Endothelial cell of umbilical vein (primary cell): ENCODE measurements around the gene CBLB.
A peak's percentile ranks its signal among the peaks of the same experiment; 100 is the strongest.

Experiments used
- CTCF ChIP-seq, 2 donors: IDR thresholded peaks; 1 replicate in 1 of 2; 2 replicates in 1 of 2; pipeline ENCODE4 v1.5.1; 2011; ENCODE audit warnings: low read length in 2 of 2, mild to moderate bottlenecking in 2 of 2, moderate library complexity in 2 of 2, control low read depth in 1 of 2, inconsistent platforms in 1 of 2, low read depth in 1 of 2; ENCODE audit not compliant: insufficient read depth in 1 of 2; ENCODE audit errors: extremely low read depth in 1 of 2
- EZH2 ChIP-seq: IDR thresholded peaks from 2 replicates; pipeline ENCODE4 v1.6.1; 2012; ENCODE audit warnings: borderline replicate concordance, low read depth, mild to moderate bottlenecking, moderate library complexity, low read length, inconsistent platforms; ENCODE audit not compliant: severe bottlenecking
- FOS ChIP-seq: IDR thresholded peaks from 2 replicates; pipeline ENCODE4 v1.6.1; 2011; ENCODE audit warnings: mild to moderate bottlenecking, low read length, moderate library complexity, borderline replicate concordance; ENCODE audit not compliant: insufficient read depth
- JUN ChIP-seq: IDR thresholded peaks from 2 replicates; pipeline ENCODE4 v1.6.1; 2011; ENCODE audit warnings: borderline replicate concordance, low read depth; ENCODE audit not compliant: insufficient read length, insufficient read depth
- MAX ChIP-seq: IDR thresholded peaks from 2 replicates; pipeline ENCODE4 v1.6.1; 2011; ENCODE audit not compliant: insufficient read depth, insufficient read length
- MYC ChIP-seq: IDR thresholded peaks from one replicate; pipeline ENCODE4 v1.6.1; 2011; ENCODE audit warnings: mild to moderate bottlenecking, low read depth, low read length
- POLR2A ChIP-seq: IDR thresholded peaks from 2 replicates; pipeline ENCODE4 v1.6.1; 2012; ENCODE audit warnings: low read depth, mild to moderate bottlenecking, control low read depth, low read length
- POLR2AphosphoS5 ChIP-seq: IDR thresholded peaks from 2 replicates; pipeline ENCODE4 v1.6.1; 2012; ENCODE audit warnings: low read depth, mild to moderate bottlenecking, control low read depth, low read length, moderate library complexity; ENCODE audit not compliant: insufficient read depth

- TF ChIP-seq CTCF (IDR thresholded peaks at IDR 0.05; ENCODE audit: extremely low read depth in 1 of 2, insufficient read depth in 1 of 2, low read depth in 1 of 2, low read length in 2 of 2) (no peak), EZH2 (no peak), POLR2A (no peak), JUN (no peak), MAX (no peak), FOS (peak; percentile 11), MYC (no peak), POLR2AphosphoS5 (no peak)
Measured at GRCh38 chr3:105905328-105905727, 36.5 kb upstream of the CBLB start.
